Activated B cell treated with CpG ODN at 0.5 μM for 24 hours (primary cell): ENCODE results near the gene SCARF2. TPM values are rescaled to one million over a fixed set of nuclear protein-coding genes. Genes with fewer than 3 reads are reported as not detected.
A peak's percentile ranks its signal among the peaks of the same experiment; 100 is the strongest.

Experiments
- ATAC-seq: fragments of 200-7000 bp; cut with Tn5 transposase; one replicate; pipeline ENCODE4 v1.10.0; 2021; ENCODE audit warnings: low read depth, mild to moderate bottlenecking, moderate library complexity
- CTCF ChIA-PET: fragments of 350-600 bp; sonication (Branson Sonifier 250); formaldehyde crosslinking; loops from one replicate; lab custom pipeline; 2021; ENCODE audit warnings: antibody characterized with exemption; lab: Charles Lee
- POLR2A ChIA-PET: fragments of 350-600 bp; sonication (Branson Sonifier 250); formaldehyde crosslinking; loops from one replicate; lab custom pipeline; 2021; ENCODE audit warnings: antibody characterized with exemption; lab: Charles Lee
- DNase-seq: peaks from one replicate; pipeline ENCODE4 v3.0.0; 2022
- H3K27ac Mint-ChIP-seq: one replicate; pipeline ENCODE4 v1.8.0; 2020; ENCODE audit warnings: mixed read lengths
- H3K27me3 Mint-ChIP-seq: one replicate; pipeline ENCODE4 v1.8.0; 2021; ENCODE audit warnings: mixed read lengths
- H3K36me3 Mint-ChIP-seq: one replicate; pipeline ENCODE4 v1.8.0; 2021; ENCODE audit warnings: low read depth, mixed read lengths
- H3K4me1 Mint-ChIP-seq: one replicate; pipeline ENCODE4 v1.8.0; 2021; ENCODE audit warnings: mixed read lengths
- H3K4me3 Mint-ChIP-seq: one replicate; pipeline ENCODE4 v1.8.0; 2020; ENCODE audit warnings: mild to moderate bottlenecking, mixed read lengths
- H3K9me3 Mint-ChIP-seq: one replicate; pipeline ENCODE4 v1.8.0; 2020; ENCODE audit warnings: mixed read lengths
- intact Hi-C: fragments of 100-400 bp; cut with micrococcal nuclease; formaldehyde crosslinking; loops from one replicate; pipeline ENCODE4 v1.15.1; 2024
- total RNA-seq: library from RNA; stranded (reverse); gene quantifications from 2 replicates; pipeline ENCODE4 v1.2.3, GENCODE V29; 2022
- TF ChIP-seq, protein P1 (sequence below): fragments of 200-600 bp; IDR thresholded peaks from one replicate; pipeline ENCODE4 v1.8.0; 2022; ENCODE audit warnings: antibody characterized with exemption, mild to moderate bottlenecking

SCARF2 gene
- total RNA-seq, 1 donor from 2014 or later = 0.18 TPM

DNA sequence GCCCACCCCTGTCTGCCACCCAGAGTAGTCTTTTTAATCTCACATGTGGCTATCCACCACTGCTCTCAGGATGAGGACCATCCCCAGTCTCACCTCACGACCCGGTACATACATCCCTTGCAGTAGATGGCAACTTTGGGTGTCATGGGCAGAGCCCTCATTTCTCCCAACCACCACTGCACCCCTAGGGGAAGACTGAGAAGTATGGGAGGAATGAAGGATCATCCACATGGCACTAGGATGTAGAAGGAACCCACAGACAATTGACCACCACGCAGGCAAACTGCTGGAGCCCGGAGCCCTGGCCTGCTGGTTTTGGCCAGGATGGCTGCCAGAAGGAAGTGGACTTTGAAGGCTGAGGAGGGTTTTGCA lies 1.9 kb upstream of the SCARF2 start:
- Mint-ChIP-seq H3K27me3 (peaks cover 36% of the 10 kb centered on the region), H3K9me3 (no peaks in the 10 kb centered on the region), H3K27ac (no peak overlapping the region), H3K4me1 (peaks cover 22% of the 10 kb centered on the region), H3K36me3 (peaks cover 26% of the 10 kb centered on the region), H3K4me3 (no peak overlapping the region)
- ATAC-seq = no peak
- ChIA-PET CTCF (no interaction called here), POLR2A (no interaction called here)
- TF ChIP-seq, protein P1, sequence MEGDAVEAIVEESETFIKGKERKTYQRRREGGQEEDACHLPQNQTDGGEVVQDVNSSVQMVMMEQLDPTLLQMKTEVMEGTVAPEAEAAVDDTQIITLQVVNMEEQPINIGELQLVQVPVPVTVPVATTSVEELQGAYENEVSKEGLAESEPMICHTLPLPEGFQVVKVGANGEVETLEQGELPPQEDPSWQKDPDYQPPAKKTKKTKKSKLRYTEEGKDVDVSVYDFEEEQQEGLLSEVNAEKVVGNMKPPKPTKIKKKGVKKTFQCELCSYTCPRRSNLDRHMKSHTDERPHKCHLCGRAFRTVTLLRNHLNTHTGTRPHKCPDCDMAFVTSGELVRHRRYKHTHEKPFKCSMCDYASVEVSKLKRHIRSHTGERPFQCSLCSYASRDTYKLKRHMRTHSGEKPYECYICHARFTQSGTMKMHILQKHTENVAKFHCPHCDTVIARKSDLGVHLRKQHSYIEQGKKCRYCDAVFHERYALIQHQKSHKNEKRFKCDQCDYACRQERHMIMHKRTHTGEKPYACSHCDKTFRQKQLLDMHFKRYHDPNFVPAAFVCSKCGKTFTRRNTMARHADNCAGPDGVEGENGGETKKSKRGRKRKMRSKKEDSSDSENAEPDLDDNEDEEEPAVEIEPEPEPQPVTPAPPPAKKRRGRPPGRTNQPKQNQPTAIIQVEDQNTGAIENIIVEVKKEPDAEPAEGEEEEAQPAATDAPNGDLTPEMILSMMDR = no peak
- intact Hi-C loops = no loop called here
- no peak for DNase-seq

DNA sequence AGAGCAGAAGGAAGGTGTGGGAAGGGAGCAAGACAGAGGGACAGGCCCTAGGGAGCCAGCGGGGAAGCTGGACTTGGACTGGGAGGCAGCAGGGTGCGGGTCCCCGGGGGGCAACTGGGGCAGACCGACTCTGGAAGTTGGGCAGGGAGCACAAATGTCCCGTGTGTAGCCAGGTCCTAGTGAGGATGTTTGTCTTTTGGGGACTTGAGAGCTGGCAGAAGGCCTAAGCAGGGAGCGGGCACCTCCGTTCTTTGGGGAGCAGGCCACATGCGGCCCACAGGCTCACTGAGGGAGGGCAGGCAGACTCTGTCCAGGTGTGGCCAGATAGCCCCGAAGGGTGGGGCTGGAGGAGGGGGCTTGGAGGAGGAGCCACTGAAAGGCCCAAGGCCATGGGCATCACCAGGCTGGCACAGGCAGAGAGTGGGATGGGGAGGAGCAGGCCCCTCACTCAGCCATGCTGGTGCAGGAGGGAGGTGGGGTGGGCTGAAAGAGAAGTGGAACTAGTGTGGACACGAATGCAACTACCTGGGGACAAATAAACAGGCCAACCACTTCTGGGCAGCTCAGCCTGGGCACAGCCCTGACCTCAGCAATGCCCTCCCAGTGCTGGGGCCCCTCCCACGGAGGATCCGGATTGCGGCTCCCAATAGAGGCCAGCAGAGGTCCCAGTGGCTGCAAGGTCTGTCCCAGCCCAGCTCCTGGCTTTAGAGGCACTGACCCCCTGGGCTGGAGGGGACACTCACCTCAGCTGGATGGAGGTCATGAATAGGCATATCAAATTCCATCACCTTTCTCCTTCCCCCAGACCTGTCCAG lies 1.3 kb upstream of the SCARF2 start:
- TF ChIP-seq, protein P1 = no peak
- Mint-ChIP-seq H3K27me3 (peaks cover 39% of the 10 kb centered on the region), H3K4me3 (peak overlapping the region; percentile 26), H3K27ac (no peak overlapping the region), H3K36me3 (peaks cover 19% of the 10 kb centered on the region), H3K4me1 (peaks cover 22% of the 10 kb centered on the region), H3K9me3 (no peaks in the 10 kb centered on the region)
- no peak for ATAC-seq
- intact Hi-C loops = no loop called here
- no peak for DNase-seq
- ChIA-PET CTCF (interaction anchor here (0.7 kb wide), 1 partner anchor 384 kb away, joined by 3 read pairs; no protein-coding TSS in a partner anchor), POLR2A (no interaction called here)

DNA sequence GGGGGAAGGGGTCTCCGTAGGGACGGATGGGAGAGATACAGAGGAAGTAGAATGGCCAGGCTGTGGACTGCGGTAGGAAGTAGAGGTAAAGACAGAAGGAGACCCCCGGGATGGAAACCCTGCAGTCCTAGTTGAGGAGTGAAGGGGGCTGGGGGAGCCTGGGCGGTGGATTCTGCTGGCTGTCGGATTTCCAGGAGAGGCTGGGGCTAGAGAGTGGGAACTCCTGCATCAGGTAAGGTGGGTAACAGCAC lies 727 bp upstream of the SCARF2 start:
- no peak overlapping the region for H3K27ac Mint-ChIP-seq
- no peaks in the 10 kb centered on the region for H3K9me3 Mint-ChIP-seq
- peak overlapping the region; percentile 26 for H3K4me3 Mint-ChIP-seq
- peaks cover 22% of the 10 kb centered on the region for H3K4me1 Mint-ChIP-seq
- intact Hi-C loops = no loop called here
- peaks cover 39% of the 10 kb centered on the region for H3K27me3 Mint-ChIP-seq
- DNase-seq = no peak
- ATAC-seq = no peak
- peaks cover 16% of the 10 kb centered on the region for H3K36me3 Mint-ChIP-seq
- ChIA-PET CTCF (interaction anchor here (0.7 kb wide), 1 partner anchor 384 kb away, joined by 3 read pairs; no protein-coding TSS in a partner anchor), POLR2A (no interaction called here)
- TF ChIP-seq, protein P1 = no peak

DNA sequence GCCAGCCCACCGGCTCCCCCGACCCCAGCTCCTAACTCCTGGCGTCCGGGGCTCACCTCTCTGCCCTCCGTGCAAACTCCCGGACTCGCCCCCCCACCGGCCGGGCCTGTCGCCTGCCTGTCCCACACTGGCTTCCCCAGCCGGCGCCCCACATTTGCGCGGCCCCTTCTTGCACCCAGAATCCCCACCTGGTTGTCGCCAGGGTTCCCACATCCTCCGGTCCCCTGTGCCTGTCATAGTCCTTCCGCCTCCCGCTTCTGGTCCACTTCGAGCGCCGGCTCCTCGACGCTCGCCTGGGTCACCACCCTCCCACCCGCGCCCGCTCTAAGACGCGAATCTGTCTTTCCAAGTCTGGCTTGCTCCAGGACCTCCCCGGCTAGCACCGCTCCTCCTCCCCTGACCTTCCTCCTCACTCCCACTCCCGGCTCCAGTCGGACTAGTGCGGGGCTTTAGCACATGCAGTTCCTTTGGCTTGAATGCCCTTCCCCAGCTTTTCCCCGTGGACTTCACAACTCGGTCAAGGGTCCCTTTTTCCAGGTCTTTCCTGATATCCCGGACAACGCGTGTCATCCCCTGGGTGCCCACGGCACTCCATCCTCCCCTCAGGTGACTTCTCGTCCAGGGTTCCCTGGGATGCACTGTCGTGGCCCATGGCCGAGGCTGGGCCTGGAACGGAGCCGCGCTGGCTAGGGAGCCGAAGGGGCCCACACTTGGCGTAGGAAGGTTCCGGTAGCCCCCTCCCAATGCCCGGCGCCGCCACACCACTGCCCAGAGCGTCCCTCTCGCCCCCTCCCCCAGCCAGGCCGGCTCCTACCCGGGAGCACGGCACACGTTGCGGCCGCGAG lies 635 bp downstream of the SCARF2 start:
- ChIA-PET CTCF (no interaction called here), POLR2A (no interaction called here)
- intact Hi-C loops = no loop called here
- peaks cover 24% of the 10 kb centered on the region for H3K4me1 Mint-ChIP-seq
- peaks cover 3% of the 10 kb centered on the region for H3K36me3 Mint-ChIP-seq
- DNase-seq (no peak), ATAC-seq (no peak)
- no peak overlapping the region for H3K27ac Mint-ChIP-seq
- TF ChIP-seq, protein P1 = no peak
- H3K27me3 Mint-ChIP-seq = peaks cover 48% of the 10 kb centered on the region
- H3K4me3 Mint-ChIP-seq = peak overlapping the region; percentile 82
- no peaks in the 10 kb centered on the region for H3K9me3 Mint-ChIP-seq

DNA sequence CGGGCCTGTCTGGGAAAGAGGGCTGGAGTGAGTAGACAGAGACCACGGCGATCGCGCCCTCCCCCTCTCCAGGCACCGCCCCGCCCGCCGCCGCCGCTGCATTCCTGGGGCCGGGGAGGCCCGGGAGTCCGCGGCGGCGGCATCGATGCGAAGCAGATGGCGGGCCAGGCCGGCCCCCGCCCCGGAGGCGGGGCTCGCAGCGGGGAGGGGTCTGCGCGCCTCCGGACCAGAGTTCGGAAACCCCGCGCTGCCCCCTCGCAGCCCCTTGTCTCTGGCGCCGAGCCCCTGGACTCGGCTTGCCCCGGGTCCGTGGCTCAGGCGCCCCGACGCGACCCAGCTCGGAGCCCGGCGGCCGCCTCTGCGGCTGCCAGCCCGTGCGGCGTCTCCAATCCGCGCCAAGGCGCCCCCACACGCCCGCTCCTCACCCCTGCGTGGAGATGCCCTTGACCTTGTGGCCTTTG lies 1.3 kb downstream of the SCARF2 start:
- CTCF ChIA-PET = no interaction called here
- Mint-ChIP-seq H3K27ac (no peak overlapping the region), H3K9me3 (no peaks in the 10 kb centered on the region), H3K4me3 (peak overlapping the region; percentile 82), H3K27me3 (peaks cover 50% of the 10 kb centered on the region), H3K36me3 (no peaks in the 10 kb centered on the region), H3K4me1 (peaks cover 28% of the 10 kb centered on the region)
- ATAC-seq (no peak), DNase-seq (no peak)
- POLR2A ChIA-PET = no interaction called here
- TF ChIP-seq, protein P1 = no peak
- intact Hi-C loops = no loop called here
